C4-2B (cell line): Measurements from ENCODE around the gene SPATA1.

Experiments used
- CTCF ChIP-seq: fragments of 450-650 bp; conservative IDR thresholded peaks from 2 replicates; pipeline ENCODE4 v1.5.1; 2017; ENCODE audit warnings: mild to moderate bottlenecking
- ZFX ChIP-seq: fragments of 450-650 bp; IDR thresholded peaks from 2 replicates; pipeline ENCODE4 v1.6.1; 2017

GRCh38 chr1:84510165-84510564 is 4.0 kb downstream of the SPATA1 start:
- TF ChIP-seq CTCF (no peak), ZFX (no peak)
